Measurements from ENCODE around the gene DTHD1.

The DTHD1 gene

GRCh38 chr4:36313301-36313700 lies 31.9 kb downstream of the DTHD1 start:
- DNase-seq (ENCODE audit: low read depth) = no peak
- TF ChIP-seq, protein P1, sequence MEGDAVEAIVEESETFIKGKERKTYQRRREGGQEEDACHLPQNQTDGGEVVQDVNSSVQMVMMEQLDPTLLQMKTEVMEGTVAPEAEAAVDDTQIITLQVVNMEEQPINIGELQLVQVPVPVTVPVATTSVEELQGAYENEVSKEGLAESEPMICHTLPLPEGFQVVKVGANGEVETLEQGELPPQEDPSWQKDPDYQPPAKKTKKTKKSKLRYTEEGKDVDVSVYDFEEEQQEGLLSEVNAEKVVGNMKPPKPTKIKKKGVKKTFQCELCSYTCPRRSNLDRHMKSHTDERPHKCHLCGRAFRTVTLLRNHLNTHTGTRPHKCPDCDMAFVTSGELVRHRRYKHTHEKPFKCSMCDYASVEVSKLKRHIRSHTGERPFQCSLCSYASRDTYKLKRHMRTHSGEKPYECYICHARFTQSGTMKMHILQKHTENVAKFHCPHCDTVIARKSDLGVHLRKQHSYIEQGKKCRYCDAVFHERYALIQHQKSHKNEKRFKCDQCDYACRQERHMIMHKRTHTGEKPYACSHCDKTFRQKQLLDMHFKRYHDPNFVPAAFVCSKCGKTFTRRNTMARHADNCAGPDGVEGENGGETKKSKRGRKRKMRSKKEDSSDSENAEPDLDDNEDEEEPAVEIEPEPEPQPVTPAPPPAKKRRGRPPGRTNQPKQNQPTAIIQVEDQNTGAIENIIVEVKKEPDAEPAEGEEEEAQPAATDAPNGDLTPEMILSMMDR (IDR thresholded peaks at IDR 0.05; ENCODE audit: low read depth, low read length, missing control alignments) = no peak
- H3K4me3 ChIP-seq (ENCODE audit: low read depth, low read length) = no peak overlapping the region

DNA sequence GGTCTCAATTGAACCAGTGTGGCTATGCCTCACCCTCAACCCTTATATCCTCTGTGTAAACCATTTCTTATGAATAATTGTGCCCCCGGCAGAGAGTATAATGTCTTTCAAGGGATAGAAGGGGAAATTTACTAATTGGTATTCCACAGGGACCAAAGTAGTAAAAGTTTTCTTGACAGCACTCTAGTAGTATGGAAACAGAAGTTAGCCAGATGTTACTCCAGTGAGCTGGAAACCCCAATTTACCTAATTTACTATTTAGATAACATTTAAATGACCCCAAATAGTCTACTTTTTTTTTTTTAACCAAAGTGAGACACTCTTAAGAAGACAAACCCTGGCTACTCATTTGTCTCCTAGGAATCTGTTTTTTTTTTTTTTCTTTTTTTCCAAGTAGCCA lies 32.3 kb downstream of the DTHD1 start:
- H3K4me3 ChIP-seq (ENCODE audit: low read depth, low read length) = no peak overlapping the region
- no peak for DNase-seq (ENCODE audit: low read depth)
- TF ChIP-seq, protein P1 (IDR thresholded peaks at IDR 0.05; ENCODE audit: low read depth, low read length, missing control alignments) = no peak

GRCh38 chr4:36316607-36317006 lies 35.2 kb downstream of the DTHD1 start:
- H3K4me3 ChIP-seq (ENCODE audit: low read depth, low read length) = no peak overlapping the region
- no peak for DNase-seq (ENCODE audit: low read depth)
- TF ChIP-seq, protein P1 (IDR thresholded peaks at IDR 0.05; ENCODE audit: low read depth, low read length, missing control alignments) = no peak

DNA sequence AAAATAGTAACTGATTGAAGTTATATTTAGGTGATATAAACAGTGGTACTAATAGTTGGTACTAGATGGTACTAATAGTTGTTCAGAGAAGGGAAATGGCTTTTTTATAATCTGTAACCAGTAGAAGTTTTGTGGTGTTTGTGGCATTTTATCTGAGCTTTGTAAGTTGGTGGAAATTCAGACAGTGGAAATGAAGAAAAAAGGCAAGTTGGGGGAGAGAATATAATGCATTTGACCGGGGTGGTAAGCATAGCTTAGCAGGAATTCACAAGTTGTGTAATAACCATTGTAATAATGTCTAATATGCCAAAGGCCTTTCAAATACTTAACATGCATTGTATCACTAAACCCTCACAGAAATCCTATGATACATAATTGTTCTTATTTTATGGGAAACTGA lies 36.3 kb downstream of the DTHD1 start:
- TF ChIP-seq, protein P1 (IDR thresholded peaks at IDR 0.05; ENCODE audit: low read depth, low read length, missing control alignments) = no peak
- no peak for DNase-seq (ENCODE audit: low read depth)
- H3K4me3 ChIP-seq (ENCODE audit: low read depth, low read length) = no peak overlapping the region

GRCh38 chr4:36320117-36320896 lies 38.9 kb downstream of the DTHD1 start:
- H3K4me3 ChIP-seq (ENCODE audit: low read depth, low read length) = peak overlapping the region; percentile 13; the same call in 1 of the 2 replicates
- no peak for DNase-seq (ENCODE audit: low read depth)
- TF ChIP-seq, protein P1 (IDR thresholded peaks at IDR 0.05; ENCODE audit: low read depth, low read length, missing control alignments) = no peak

DNA sequence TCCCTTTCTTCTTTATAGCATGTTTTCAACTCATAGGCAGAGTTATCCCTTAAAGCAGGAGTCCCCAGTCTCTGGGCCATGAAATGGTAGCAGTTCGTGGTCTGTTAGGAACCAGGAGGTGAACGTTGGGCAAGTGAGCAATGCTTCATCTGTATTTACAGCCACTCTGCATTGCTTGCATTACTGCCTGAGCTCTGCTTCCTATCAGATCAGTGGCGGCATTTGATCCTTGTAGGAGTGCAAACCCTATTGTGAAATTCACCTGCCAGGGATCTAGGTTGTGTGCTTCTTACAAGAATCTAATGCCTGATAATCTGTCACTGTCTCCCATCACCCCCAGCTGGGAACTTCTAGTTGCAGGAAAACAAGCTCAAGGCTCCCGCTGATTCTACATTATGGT lies 39.8 kb downstream of the DTHD1 start:
- DNase-seq (ENCODE audit: low read depth) = no peak
- TF ChIP-seq, protein P1 (IDR thresholded peaks at IDR 0.05; ENCODE audit: low read depth, low read length, missing control alignments) = no peak
- no peak overlapping the region for H3K4me3 ChIP-seq (ENCODE audit: low read depth, low read length)

DNA sequence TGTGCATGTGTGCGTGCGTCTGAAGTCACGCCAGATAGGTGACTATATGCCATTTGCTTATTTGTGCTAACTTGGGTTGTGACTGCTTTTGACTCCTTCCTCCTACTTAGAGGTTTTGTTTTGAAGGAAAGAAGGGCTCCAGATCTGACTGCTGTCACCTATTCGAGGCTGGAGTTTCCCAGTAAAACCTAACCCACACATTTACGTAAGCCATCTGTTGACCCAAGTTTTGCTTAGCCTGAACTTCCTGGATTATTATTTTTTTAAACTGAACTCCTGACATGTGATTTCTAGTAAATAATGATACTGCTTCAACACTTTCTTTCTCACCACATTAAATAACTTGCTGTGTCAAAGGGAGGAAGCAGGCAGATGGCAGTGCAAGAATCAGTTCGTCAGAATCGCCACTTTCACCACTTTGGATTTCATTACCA lies 41.5 kb downstream of the DTHD1 start:
- TF ChIP-seq, protein P1 (IDR thresholded peaks at IDR 0.05; ENCODE audit: low read depth, low read length, missing control alignments) = no peak
- DNase-seq (ENCODE audit: low read depth) = peak; percentile 56
- H3K4me3 ChIP-seq (ENCODE audit: low read depth, low read length) = no peak overlapping the region; the same call in 1 of the 2 replicates

Data from GM12864 (cell line).